ENCODE measurements around the gene TWSG1.
"Not testable (repeated sequence)": the region's sequence is repeated elsewhere in the genome, so short reads cannot be mapped to it uniquely, and the experiment has no call there.

Gene TWSG1

GRCh38 chr18:9336827-9337226, 2.3 kb downstream of the TWSG1 start:
- no peak for DNase-seq

GRCh38 chr18:9337873-9338272, 3.3 kb downstream of the TWSG1 start:
- DNase-seq = no peak

- DNase-seq = no peak
Measured at GRCh38 chr18:9340472-9340871, 5.9 kb downstream of the TWSG1 start.

GRCh38 chr18:9343577-9343976, 9.0 kb downstream of the TWSG1 start:
- no peak for DNase-seq

GRCh38 chr18:9346775-9347174, 12.2 kb downstream of the TWSG1 start:
- DNase-seq = no peak

GRCh38 chr18:9348079-9348671, 13.6 kb downstream of the TWSG1 start:
- no peak for DNase-seq

GRCh38 chr18:9348766-9349165, 14.2 kb downstream of the TWSG1 start:
- no peak for DNase-seq

- DNase-seq = no peak
Measured at GRCh38 chr18:9353596-9353995, 19.0 kb downstream of the TWSG1 start.

GRCh38 chr18:9354256-9354655, 19.7 kb downstream of the TWSG1 start:
- no peak for DNase-seq

- DNase-seq = no peak
Measured at GRCh38 chr18:9356976-9357375, 22.4 kb downstream of the TWSG1 start.

GRCh38 chr18:9359796-9360195, 25.2 kb downstream of the TWSG1 start:
- no peak for DNase-seq

GRCh38 chr18:9361191-9361590, 26.6 kb downstream of the TWSG1 start:
- no peak for DNase-seq

- DNase-seq = no peak
Measured at GRCh38 chr18:9362869-9363268, 28.3 kb downstream of the TWSG1 start.

- DNase-seq = no peak
Measured at GRCh38 chr18:9364242-9364641, 29.7 kb downstream of the TWSG1 start.

GRCh38 chr18:9365406-9365805, 30.8 kb downstream of the TWSG1 start:
- no peak for DNase-seq

GRCh38 chr18:9366126-9366714, 31.6 kb downstream of the TWSG1 start:
- no peak for DNase-seq

- not testable (repeated sequence) for DNase-seq
Measured at GRCh38 chr18:9373254-9373653, 38.7 kb downstream of the TWSG1 start.

GRCh38 chr18:9379118-9379517, 44.5 kb downstream of the TWSG1 start:
- no peak for DNase-seq

GRCh38 chr18:9380101-9380500, 45.5 kb downstream of the TWSG1 start:
- no peak for DNase-seq

GRCh38 chr18:9380621-9381395, 46.2 kb downstream of the TWSG1 start:
- no peak for DNase-seq

GRCh38 chr18:9386879-9387278, 52.3 kb downstream of the TWSG1 start:
- no peak for DNase-seq

- no peak for DNase-seq
Measured at GRCh38 chr18:9387891-9388290, 53.3 kb downstream of the TWSG1 start.

GRCh38 chr18:9389706-9390105, 55.1 kb downstream of the TWSG1 start:
- no peak for DNase-seq

GRCh38 chr18:9392726-9393125, 58.2 kb downstream of the TWSG1 start:
- DNase-seq = no peak

All from CD4-positive, alpha-beta T cell treated with Interleukin-17A for 1 hour (primary cell).